CD4-positive, alpha-beta T cell (primary cell): ENCODE measurements around the gene RREB1. TPM values are rescaled to one million over a fixed set of nuclear protein-coding genes. Genes with fewer than 3 reads are reported as not detected.

Source experiments
- ATAC-seq: fragments of 200-7000 bp; cut with Tn5 transposase; one replicate; pipeline ENCODE4 v1.10.0; 2022; ENCODE audit warnings: mild to moderate bottlenecking; ENCODE audit not compliant: poor library complexity
- CTCF ChIA-PET: fragments of 350-600 bp; sonication (Branson Sonifier 250); formaldehyde crosslinking; loops from one replicate; lab custom pipeline; 2021; ENCODE audit warnings: antibody characterized with exemption, inconsistent platforms; lab: Charles Lee
- POLR2A ChIA-PET: fragments of 350-600 bp; sonication (Branson Sonifier 250); formaldehyde crosslinking; loops from one replicate; lab custom pipeline; 2021; ENCODE audit warnings: antibody characterized with exemption, inconsistent platforms; lab: Charles Lee
- DNase-seq, 14 experiments: peaks; one replicate each; pipeline ENCODE4 v3.0.0-alpha.2; 2013 to 2020; ENCODE audit warnings: mixed read lengths in 2 of 14
- H3K27ac ChIP-seq, 2 donors: one replicate each; pipeline versions ENCODE4 v1.5.1 to v1.7.0; 2013; ENCODE audit warnings: low read length in 2 of 2, low read depth in 1 of 2, mild to moderate bottlenecking in 1 of 2
- H3K27me3 ChIP-seq, 2 experiments: 1 replicate in 1 of 2; 2 replicates in 1 of 2; pipeline versions ENCODE4 v1.6.1 to v1.7.0; 2013; ENCODE audit warnings: low read length in 2 of 2, control low read depth in 1 of 2, mild to moderate bottlenecking in 1 of 2, moderate library complexity in 1 of 2; ENCODE audit not compliant: insufficient read depth in 2 of 2, control insufficient read depth in 1 of 2
- H3K36me3 ChIP-seq: one replicate; pipeline ENCODE4 v1.6.1; 2013; ENCODE audit warnings: low read length, control low read depth; ENCODE audit not compliant: insufficient read depth
- H3K4me1 ChIP-seq: one replicate; pipeline ENCODE4 v1.6.1; 2013; ENCODE audit warnings: low read length, control low read depth; ENCODE audit not compliant: insufficient read depth
- H3K4me3 ChIP-seq: one replicate; pipeline ENCODE4 v1.5.1; 2013; ENCODE audit warnings: mild to moderate bottlenecking, low read length, moderate library complexity
- H3K9me3 ChIP-seq, 2 experiments: 1 replicate in 1 of 2; 2 replicates in 1 of 2; pipeline versions ENCODE4 v1.6.1 to v1.7.0; 2013; ENCODE audit warnings: low read length in 2 of 2, mild to moderate bottlenecking in 2 of 2, control low read depth in 1 of 2, moderate library complexity in 1 of 2; ENCODE audit not compliant: control insufficient read depth in 1 of 2, insufficient read depth in 1 of 2
- H3K27ac Mint-ChIP-seq: one replicate; pipeline ENCODE4 v1.8.0; 2020; ENCODE audit warnings: mixed read lengths
- H3K27me3 Mint-ChIP-seq: one replicate; pipeline ENCODE4 v1.8.0; 2021; ENCODE audit warnings: mixed read lengths
- H3K36me3 Mint-ChIP-seq: one replicate; pipeline ENCODE4 v1.8.0; 2021; ENCODE audit warnings: low read depth, mixed read lengths
- H3K4me1 Mint-ChIP-seq: one replicate; pipeline ENCODE4 v1.8.0; 2021; ENCODE audit warnings: low read depth, mixed read lengths
- H3K4me3 Mint-ChIP-seq: one replicate; pipeline ENCODE4 v1.8.0; 2020; ENCODE audit warnings: mild to moderate bottlenecking, mixed read lengths
- H3K9me3 Mint-ChIP-seq: one replicate; pipeline ENCODE4 v1.8.0; 2020; ENCODE audit warnings: mixed read lengths
- intact Hi-C, 2 experiments: fragments of 100-400 bp; cut with DNase I in 1 of 2; cut with micrococcal nuclease in 1 of 2; formaldehyde crosslinking; loops; one replicate each; pipeline versions ENCODE4 v1.15.1 to v1.9.0; 2023 to 2025; cut with DNase I, micrococcal nuclease
- total RNA-seq, 174 experiments: library from RNA in 2 of 174; stranded (reverse) in 2 of 174; gene quantifications; one replicate each; pipeline ENCODE4 v1.2.3 and lab custom pipeline; 2021 to 2026
- TF ChIP-seq, protein P1 (sequence below): fragments of 200-600 bp; IDR thresholded peaks from one replicate; pipeline ENCODE4 v1.8.0; 2022; ENCODE audit warnings: antibody characterized with exemption, mild to moderate bottlenecking

The RREB1 gene
- total RNA-seq, 2 experiments from 2014 or later: 56.5 to 60.0 TPM

DNA sequence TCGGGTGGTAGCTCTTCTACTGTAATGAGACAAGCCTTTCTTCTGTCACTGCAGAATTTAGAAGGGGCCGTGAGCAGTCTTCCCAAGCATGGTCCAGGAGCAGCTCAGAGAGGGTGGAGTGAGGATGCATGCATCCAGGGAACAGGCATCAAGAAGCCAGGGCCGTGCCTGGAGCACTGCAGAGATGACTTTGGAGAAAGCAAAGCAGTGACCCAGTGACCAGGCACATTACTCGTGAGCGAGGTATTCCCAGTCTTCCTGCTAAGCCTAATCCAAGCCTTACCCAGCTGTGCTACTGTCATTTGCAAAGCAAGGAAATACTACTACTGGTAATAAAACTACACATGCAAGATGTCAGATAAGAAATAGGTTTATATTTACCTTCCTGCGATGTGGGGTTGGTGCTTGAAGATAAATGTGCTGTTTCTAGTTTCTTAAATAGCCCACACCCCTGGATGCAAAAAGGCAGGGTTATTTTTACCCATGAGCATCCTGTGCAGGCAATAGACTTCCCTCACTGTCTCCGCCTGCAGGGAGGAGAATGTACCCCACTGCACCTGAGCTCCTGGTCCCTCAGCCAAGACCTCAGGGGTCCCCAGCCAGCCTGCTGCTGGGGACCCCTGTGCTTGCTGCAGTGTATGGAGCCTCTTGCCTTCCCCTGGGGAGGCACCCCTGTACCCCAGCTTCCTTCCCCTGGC is 142.3 kb downstream of the RREB1 start:
- CTCF ChIA-PET: no interaction called here
- no peak overlapping the region for H3K27ac ChIP-seq
- POLR2A ChIA-PET: no interaction called here
- ATAC-seq (no peak), DNase-seq (no peak)
- Mint-ChIP-seq H3K4me3 (no peak overlapping the region), H3K36me3 (peaks cover 59% of the 10 kb centered on the region), H3K9me3 (no peaks in the 10 kb centered on the region), H3K27ac (no peak overlapping the region), H3K27me3 (no peaks in the 10 kb centered on the region), H3K4me1 (no peaks in the 10 kb centered on the region)
- H3K4me1 ChIP-seq: no peaks in the 10 kb centered on the region
- TF ChIP-seq, protein P1, sequence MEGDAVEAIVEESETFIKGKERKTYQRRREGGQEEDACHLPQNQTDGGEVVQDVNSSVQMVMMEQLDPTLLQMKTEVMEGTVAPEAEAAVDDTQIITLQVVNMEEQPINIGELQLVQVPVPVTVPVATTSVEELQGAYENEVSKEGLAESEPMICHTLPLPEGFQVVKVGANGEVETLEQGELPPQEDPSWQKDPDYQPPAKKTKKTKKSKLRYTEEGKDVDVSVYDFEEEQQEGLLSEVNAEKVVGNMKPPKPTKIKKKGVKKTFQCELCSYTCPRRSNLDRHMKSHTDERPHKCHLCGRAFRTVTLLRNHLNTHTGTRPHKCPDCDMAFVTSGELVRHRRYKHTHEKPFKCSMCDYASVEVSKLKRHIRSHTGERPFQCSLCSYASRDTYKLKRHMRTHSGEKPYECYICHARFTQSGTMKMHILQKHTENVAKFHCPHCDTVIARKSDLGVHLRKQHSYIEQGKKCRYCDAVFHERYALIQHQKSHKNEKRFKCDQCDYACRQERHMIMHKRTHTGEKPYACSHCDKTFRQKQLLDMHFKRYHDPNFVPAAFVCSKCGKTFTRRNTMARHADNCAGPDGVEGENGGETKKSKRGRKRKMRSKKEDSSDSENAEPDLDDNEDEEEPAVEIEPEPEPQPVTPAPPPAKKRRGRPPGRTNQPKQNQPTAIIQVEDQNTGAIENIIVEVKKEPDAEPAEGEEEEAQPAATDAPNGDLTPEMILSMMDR: no peak
- no peaks in the 10 kb centered on the region for H3K27me3 ChIP-seq
- H3K9me3 ChIP-seq: peaks cover 0 to 4% of the 10 kb centered on the region in 2 experiments
- no peak overlapping the region for H3K4me3 ChIP-seq
- intact Hi-C loops: loop anchor here in 1 of 2 experiments (10.0 kb wide), 1 partner anchor 465 kb away; no protein-coding TSS in a partner anchor
- H3K36me3 ChIP-seq: peaks cover 51% of the 10 kb centered on the region

DNA sequence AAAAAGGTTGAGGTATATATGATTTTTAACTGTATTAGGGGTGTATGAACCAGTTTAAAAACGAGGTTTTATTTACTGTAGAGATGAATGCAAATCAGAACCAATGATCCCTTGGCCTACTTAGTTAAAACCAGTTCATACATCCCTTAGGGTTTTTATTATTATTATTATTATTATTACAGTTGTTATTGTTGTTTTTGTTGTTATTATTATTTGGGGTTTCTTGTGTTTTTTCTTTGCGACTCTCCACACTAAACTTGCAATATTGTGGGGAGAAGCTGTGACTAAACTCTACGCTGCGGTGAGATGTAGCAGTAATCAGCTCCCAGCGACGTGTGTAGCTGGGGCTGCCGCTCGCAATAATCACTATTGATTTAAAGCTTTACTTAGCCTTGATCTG is 143.1 kb downstream of the RREB1 start:
- no peak for DNase-seq
- H3K27me3 Mint-ChIP-seq: no peaks in the 10 kb centered on the region
- H3K36me3 Mint-ChIP-seq: peaks cover 52% of the 10 kb centered on the region
- Histone ChIP-seq H3K9me3 (peaks cover 0 to 10% of the 10 kb centered on the region in 2 experiments), H3K36me3 (peaks cover 47% of the 10 kb centered on the region), H3K27me3 (no peaks in the 10 kb centered on the region), H3K27ac (no peak overlapping the region), H3K4me3 (no peak overlapping the region), H3K4me1 (no peaks in the 10 kb centered on the region)
- POLR2A ChIA-PET: no interaction called here
- no peak overlapping the region for H3K4me3 Mint-ChIP-seq
- no peak overlapping the region for H3K27ac Mint-ChIP-seq
- no peak for ATAC-seq
- no peaks in the 10 kb centered on the region for H3K9me3 Mint-ChIP-seq
- CTCF ChIA-PET: no interaction called here
- TF ChIP-seq, protein P1: no peak
- H3K4me1 Mint-ChIP-seq: no peaks in the 10 kb centered on the region
- intact Hi-C loops: no loop called here

DNA sequence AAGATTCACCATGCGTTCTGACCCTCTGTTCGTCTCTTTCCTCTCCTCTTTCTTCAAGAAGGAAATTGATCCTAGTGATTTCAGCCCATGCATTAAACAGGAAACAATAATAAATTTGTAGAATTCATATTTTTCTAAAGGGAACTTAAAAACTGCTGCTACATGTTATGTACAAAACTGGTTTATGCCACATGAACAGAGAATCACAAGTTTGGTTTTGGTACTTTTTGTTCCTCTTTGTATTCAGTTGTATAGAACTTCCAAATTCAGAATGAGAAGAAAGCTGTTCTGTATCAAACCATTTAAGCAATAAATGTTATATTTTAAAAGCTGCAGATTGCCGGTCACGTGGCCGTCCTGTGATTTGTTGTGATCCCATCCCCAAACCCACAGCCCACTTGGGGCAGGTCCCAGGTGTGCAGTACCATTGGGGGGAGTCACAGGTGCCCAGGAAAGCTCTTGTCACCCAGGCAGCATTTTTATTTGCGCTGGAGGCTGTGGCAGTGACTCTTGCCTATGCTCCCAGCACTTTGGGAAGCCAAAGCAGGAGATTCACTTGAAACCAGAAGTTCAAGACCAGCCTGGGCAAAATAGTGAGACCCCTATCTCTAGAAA is 144.0 kb downstream of the RREB1 start:
- Histone ChIP-seq H3K4me1 (no peaks in the 10 kb centered on the region), H3K27ac (no peak overlapping the region), H3K4me3 (no peak overlapping the region), H3K9me3 (peaks cover 0 to 14% of the 10 kb centered on the region in 2 experiments), H3K27me3 (no peaks in the 10 kb centered on the region), H3K36me3 (peaks cover 39% of the 10 kb centered on the region)
- Mint-ChIP-seq H3K27ac (no peak overlapping the region), H3K36me3 (peaks cover 43% of the 10 kb centered on the region), H3K4me3 (no peak overlapping the region), H3K4me1 (no peaks in the 10 kb centered on the region), H3K9me3 (peaks cover 2% of the 10 kb centered on the region), H3K27me3 (no peaks in the 10 kb centered on the region)
- ChIA-PET CTCF (interaction anchor here (0.6 to 1.2 kb wide), 2 partner anchors 8 to 578 kb away, joined by 3 read pairs; no protein-coding TSS in a partner anchor), POLR2A (interaction anchor here (0.6 kb wide), 1 partner anchor 45 kb away, joined by 3 read pairs; no protein-coding TSS in a partner anchor)
- TF ChIP-seq, protein P1: no peak
- intact Hi-C loops: no loop called here
- DNase-seq (no peak), ATAC-seq (no peak)
